Hematopoietic multipotent progenitor cell treated with erythropoietin and hydrocortisone succinate and interleukin-3 and kit ligand, for 4 days (in vitro differentiated cells): ENCODE measurements around the gene TYROBP.
"Not testable (repeated sequence)": the region's sequence is repeated elsewhere in the genome, so short reads cannot be mapped to it uniquely, and the experiment has no call there.

Source experiments
- DNase-seq: peaks from one replicate; pipeline ENCODE4 v3.0.0-alpha.2; 2015

TYROBP gene

DNA sequence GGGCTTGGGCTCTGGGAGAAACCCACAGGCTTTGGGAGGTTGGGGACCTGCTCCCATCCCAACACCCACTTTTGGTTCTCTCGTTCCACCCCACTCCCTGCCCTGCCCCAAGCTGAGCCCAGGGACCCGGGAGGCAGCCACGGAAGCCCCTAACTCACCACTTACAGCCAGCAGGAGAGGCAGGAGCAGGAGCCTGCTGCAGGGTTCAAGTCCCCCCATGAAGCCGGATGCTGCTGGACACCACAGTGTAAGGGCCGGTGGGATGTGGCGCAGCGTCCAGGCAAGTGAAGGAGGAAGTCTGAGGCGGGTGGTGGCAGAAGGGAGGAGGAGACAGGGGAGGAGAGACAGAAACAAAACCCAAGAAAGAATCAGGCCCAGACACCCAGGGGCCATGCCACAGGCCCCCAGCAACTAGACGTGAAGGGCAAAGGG, at the start of gene TYROBP:
TYROBP (minus strand) TSS at position 286 of the 432 bp plus-strand sequence; CDS start at position 219, 67 bp downstream.
- DNase-seq: peak; percentile 63

DNA sequence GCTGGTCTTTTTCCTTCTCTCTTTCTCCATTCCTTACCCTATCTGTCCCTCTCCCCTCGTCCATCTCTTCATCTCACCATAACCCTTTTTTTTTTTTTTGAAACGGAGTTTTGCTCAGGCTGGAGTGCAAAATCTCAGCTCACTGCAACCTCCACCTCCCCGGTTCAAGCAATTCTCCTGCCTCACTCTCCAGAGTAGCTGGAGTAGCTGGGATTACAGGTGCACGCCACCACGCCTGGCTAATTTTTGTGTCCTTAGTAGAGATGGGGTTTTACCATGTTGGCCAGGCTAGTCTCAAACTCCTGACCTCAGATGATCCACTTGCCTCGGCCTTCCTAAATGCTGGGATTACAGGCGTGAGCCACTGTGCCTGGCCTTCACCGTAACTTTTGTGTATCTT, 49.3 kb upstream of the TYROBP start:
- DNase-seq: not testable (repeated sequence)

DNA sequence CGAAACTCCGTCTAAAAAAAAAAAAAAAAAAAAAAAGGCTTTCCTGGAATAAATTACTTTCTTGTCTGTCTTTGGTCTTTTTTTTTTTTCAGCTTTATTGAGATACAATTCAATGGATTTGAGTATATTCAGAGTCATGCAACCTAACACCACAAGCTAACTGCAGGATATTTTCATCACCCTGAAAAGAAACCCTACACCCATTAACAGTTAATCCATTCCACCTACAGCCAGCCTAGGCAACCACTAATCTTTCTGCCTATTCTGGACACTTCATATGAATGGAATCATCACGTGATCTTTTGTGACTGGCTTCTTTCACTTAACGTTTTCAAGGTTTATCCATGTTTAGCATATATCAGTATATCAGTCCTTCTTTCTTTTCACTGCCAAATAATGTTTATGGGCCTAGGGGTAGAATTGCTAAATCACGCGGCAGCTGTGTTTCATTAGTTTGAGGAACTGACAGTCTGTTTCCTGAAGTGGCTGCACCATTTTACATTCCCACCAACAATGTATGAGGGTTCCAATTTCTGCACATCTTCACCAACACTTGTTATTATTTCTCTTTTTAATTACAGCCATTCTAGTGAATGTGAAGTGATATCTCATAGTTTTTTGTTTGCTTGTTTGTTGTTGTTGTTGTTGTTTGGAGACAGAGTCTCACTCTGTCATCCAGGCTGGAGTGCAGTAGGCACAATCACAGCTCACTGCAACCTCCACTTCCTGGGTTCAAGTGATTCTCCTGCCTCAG, 48.0 kb upstream of the TYROBP start:
- DNase-seq: no peak

DNA sequence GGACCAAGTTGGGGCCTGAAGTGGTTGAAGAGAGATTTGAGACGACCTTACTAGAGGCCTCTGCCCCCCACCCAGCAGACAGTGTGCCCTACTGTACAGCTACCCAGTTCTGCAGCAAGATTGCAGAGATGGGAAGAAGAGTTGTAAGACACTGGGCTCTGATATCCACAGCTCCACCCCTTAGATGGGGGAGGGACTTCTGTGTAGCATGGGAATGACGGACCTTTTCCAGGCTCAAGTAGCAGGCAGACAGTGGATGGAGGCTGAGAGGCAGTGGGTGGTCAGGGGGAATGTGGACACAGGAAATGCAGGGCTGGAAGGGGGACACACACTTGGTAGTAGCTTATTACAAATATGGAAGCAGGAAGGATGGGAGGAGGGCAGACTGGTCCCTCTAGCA, 41.0 kb upstream of the TYROBP start:
- no peak for DNase-seq

DNA sequence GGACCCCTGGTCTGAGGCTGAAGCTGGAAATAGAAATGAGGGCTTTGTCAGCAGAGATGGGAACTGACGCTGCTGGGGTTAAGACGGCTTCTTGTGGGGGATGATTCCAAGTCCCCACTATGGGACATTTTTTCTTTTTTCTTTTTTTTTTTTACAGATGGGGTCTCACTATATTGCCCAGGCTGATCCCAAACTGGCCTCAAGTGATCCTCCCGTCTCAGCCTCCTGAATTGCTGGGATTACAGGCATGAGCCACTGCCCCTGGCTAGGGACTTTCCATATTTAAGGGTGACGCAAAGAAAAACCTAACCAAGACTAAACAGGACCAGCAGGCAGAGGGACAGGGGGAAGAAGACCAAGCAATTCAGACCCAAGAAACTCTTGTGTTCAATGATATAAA, 38.1 kb upstream of the TYROBP start:
- no peak for DNase-seq

DNA sequence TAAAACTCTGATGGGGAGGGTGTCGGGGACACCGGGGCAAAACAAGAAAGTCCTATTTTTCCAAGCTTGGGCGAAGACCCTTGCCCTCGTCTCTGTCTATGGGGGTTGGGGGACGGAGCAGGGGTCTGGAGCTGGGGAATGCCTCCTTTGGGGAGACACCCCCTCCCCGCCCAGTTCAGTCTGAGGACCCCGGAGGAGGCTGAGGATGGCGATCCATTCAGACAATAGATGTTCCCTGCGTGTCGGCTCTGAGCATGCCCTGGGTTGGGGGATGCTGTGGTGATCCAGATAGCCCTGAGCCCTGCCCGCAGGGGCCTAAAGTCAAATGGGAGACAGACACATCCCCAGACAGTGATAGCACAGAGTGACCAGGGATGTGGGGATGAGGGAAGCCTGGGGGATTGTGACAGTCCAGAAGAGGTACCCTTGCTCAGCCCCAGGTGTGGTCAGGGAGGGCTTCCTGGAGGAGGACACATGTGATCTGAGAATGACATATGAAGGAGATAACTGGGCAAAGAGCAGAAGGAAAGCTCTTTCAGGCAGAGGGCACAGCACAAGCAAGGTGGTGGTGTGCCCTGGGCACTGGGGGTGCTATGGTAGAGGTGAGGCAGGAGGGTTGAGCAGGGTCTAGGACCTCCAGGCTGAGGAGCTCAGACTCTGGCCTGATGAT, 37.2 kb upstream of the TYROBP start:
- no peak for DNase-seq

DNA sequence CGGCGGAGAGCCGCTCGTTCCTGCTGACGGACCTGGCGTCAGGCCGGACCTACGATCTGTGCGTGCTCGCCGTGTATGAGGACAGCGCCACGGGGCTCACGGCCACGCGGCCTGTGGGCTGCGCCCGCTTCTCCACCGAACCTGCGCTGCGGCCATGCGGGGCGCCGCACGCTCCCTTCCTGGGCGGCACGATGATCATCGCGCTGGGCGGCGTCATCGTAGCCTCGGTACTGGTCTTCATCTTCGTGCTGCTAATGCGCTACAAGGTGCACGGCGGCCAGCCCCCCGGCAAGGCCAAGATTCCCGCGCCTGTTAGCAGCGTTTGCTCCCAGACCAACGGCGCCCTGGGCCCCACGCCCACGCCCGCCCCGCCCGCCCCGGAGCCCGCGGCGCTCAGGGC, 36.5 kb upstream of the TYROBP start:
- DNase-seq: no peak

DNA sequence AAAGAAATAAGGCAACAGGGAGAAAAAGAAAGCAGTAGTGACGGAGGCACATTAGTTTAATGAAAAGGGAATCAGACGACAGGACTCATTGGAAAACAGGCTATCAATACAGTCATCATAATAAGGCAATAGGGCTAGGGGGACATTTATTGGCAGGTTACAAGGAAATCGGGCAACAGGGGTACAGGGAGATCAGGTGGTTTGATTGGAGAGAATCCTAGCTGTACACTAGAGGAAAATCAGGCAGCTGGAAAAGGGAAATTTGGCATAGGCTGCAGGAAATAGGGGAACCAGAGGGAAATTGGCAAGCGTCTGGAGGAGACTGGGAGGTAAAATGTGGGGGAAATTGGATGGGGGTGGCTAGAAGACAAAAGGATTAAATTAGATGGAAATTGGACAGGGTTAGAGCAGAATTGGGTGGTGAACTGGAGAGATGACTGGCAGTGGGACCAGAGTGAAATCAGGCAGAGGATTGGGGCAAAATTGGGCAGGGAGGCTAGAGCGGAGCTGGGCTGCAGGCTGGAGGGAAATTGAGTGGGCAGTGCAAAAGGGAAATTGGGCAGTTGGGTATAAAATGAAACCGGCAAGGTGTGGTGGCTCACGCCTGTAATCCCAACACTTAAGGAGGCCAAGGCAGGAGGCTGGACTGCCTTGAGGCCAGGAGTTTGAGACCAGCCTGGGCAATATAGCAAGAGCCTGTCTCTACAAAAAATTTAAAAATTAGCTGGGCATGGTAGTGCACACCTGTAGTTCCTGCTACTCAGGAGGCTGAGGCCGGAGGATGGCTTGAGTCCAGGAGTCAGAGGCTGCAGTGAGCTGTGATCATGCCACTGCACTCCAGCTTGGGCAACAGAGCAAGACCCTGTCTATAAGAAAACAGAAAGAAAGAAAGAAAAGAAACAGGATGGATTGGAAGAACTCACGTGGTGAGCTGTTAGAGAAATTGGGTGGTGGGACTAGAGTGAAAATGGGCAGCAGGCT, 35.5 kb upstream of the TYROBP start:
- DNase-seq: no peak

DNA sequence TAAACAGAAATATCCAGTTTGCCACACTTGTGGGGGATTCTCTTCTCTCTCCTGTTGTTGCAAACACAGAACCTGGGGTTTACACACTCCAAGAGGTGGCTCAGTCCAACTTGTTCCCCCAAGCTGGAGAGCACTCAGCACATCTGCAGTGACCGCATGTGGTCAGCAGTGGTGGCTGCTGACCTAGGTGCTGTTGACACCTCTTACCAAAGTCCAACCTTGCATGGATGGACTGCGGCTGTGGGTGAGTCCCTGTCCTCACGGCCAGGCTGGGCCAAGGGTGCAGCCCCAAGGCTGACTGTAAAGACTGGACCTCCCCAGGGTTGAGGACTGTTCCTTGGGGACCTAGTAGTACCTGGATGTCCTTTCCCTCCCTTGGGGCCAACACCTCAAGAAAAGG, 34.1 kb upstream of the TYROBP start:
- no peak for DNase-seq

DNA sequence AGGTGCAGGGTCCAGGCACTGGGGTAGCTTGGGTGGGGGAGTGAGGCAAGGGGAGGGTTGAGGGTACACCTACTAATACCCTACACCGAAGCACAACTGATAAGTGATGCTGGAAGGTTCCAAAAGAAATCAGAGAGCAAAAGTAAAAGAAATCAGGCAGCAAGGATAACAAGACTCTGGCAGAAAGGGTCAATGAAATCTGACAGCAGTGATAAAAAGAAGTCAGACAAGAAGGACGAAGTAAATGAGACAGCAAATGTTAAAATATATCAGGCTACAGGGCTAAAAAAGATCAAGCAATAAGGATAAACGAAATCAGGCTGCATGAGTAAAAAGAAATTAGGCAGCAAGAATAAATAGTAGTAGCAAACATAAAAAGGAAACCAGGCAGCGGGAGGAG, 32.7 kb upstream of the TYROBP start:
- no peak for DNase-seq

DNA sequence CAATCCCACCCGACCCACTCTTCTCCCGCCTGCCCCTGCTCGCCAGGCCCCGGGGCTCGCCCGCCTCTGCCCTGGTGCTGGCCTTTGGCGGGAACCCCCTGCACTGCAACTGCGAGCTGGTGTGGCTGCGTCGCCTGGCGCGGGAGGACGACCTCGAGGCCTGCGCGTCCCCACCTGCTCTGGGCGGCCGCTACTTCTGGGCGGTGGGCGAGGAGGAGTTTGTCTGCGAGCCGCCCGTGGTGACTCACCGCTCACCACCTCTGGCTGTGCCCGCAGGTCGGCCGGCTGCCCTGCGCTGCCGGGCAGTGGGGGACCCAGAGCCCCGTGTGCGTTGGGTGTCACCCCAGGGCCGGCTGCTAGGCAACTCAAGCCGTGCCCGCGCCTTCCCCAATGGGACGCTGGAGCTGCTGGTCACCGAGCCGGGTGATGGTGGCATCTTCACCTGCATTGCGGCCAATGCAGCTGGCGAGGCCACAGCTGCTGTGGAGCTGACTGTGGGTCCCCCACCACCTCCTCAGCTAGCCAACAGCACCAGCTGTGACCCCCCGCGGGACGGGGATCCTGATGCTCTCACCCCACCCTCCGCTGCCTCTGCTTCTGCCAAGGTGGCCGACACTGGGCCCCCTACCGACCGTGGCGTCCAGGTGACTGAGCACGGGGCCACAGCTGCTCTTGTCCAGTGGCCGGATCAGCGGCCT, 32.1 kb upstream of the TYROBP start:
- DNase-seq: no peak

DNA sequence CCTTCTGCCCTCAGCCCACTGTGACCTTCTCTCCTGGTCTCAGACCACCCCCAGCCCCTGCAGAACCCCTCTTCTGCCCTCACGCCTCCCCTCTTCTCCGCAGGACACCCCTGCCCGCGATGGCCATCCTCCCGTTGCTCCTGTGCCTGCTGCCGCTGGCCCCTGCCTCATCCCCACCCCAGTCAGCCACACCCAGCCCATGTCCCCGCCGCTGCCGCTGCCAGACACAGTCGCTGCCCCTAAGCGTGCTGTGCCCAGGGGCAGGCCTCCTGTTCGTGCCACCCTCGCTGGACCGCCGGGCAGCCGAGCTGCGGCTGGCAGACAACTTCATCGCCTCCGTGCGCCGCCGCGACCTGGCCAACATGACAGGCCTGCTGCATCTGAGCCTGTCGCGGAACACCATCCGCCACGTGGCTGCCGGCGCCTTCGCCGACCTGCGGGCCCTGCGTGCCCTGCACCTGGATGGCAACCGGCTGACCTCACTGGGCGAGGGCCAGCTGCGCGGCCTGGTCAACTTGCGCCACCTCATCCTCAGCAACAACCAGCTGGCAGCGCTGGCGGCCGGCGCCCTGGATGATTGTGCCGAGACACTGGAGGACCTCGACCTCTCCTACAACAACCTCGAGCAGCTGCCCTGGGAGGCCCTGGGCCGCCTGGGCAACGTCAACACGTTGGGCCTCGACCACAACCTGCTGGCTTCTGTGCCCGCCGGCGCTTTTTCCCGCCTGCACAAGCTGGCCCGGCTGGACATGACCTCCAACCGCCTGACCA, 31.4 kb upstream of the TYROBP start:
- no peak for DNase-seq

DNA sequence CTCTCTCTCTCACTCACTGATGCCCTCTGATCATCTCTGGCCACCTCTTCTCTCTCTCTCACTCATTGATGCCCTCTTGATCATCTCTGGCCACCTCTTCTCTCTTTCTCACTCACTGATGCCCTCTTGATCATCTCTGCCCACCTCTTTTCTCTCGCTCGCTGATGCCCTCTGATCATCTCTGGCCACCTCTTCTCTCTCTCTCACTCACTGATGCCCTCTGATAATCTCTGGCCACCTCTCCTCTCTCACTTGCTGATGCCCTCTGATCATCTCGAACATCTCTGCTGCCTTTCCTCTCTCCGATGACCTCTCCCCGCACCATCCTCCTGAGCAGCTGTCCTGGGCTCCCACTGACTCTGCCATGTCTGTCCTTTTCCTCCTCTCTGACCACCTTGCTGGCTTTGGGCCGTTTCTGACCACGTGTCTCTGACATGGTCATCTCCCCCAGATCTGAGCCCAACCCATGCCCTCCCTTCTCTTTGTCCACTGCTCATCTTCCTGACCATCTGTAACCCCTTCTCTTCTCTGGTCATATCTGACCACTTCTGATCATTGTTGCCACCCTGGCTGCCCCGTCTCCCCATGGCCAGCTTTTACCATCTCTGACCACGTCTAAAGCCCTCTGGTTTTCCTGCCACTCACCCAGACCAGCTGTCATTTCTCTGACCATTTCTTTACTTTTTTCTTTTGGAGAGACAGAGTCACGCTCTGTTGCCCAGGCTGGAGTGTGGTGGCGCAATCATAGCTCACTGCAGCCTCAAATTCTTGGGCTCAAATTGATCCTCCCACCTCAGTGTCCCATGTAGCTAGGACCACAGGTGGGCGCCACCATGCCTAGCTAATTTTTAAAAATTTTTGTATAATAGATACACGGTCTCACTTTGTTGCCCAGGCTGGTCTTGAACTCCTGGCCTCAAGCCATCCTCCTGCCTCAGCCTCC, 30.5 kb upstream of the TYROBP start:
- no peak for DNase-seq

DNA sequence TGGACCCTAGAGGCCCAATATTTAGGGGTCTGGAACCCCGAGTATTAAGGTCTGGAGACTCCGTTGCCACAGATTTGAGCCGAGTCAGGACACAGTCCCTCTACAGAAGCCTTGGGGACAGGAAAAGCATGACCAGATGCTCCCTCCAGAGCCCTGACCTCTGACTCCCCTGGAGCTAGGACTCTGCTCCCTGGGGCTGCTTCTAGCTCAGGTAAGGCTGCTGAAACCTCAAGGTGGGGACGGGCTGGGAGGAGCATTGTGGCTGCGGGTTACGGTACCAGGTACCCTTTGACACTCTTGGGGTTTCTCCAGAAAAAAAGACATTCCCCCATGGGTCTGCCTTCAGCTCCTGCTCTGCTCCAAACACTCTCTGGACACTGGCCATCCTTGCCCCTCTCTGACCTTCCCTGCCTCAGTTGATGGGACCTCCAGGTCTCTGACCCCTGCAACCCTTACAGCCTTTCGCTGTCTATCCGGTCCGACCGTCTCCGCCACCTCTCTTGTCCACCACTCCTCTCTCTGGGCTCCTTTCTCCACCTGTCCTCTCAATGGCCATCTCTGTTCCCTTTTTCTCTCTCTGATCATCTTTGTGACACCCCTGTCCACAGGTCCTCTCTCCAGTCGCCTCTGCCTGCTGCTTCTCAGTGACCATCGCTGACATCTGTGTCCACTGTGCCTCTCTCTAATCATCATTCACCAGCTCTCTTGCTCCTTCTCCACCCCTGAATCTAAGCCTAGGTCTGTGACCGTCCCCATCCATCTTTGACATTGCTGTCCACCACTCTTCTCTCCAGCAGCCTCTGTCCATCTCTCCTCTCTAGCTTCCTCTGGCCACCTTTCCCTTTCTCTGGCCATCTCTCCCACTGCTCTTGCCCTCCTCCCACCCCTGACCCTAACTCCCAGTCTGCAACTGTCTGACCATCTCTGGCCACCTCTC, 29.5 kb upstream of the TYROBP start:
- no peak for DNase-seq

DNA sequence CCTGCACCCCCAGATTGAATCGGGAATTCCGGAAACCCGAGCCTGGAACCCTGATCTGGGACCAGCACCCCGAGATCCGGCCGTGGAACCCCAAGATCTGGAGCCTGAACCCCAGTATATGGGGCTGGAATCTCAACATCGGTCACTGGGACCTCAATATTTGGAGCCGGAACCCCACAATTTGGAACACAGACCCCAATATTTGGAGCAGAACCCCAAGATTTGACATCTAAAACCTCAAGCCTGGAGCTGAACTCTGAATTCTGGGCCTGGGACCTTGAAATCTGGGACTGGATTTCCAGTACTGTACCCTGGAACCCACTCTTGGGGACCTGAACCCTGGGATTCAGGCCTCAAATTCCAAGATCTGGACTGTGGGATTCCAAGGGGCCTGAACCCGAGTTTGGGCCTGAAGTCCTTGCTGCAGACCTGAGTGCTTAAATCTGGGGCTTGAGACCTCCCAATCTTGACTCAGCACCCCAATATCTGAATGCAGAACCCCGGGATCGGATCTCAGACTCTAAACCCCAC, 28.7 kb upstream of the TYROBP start:
- no peak for DNase-seq

DNA sequence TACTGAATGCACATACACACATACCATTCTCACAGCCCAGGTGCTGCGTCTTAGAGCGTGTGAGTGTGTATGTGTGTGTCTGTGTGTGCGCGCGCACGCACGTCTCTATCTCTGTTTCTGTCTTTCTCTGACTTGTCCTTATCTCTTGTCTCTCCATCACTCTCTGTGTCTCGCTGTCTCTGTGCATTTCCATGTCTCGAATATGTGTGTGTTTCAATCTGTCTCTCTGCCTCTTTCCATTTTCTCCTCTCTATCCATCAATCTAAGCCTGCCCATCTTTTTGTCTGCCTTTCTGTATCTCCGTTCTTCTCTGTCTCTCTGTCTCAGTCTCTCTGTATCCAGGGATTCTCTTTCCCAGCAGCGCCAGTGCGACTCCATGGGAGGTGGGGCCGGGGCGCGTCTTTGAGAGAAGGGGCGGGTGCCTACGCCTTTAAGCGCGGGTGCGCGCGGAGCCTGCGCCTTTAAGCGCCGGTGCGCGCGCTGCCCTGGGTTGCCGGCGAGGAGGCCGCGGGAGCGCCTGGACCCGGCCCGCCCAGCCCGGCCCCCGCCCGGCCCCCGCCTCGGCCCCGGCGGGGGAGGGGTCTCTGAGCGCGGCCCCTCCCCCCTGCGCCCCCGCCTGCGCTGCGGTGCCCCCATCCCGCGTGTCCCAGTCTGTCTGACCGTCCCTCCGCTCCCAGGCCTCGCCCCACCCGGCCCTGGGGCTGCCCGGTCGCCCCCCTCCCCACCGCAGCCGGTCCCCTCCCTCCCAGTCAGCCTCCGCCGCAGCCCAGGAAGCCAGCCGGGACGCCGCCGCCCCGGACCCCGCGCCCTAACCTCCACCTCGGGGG, 28.0 kb upstream of the TYROBP start, which contains the start of gene LRFN3:
LRFN3 (plus strand) TSS at position 464 of the 827 bp plus-strand sequence. CDS start 3,052 bp downstream, outside the sequence.
- DNase-seq: peak; percentile 57

DNA sequence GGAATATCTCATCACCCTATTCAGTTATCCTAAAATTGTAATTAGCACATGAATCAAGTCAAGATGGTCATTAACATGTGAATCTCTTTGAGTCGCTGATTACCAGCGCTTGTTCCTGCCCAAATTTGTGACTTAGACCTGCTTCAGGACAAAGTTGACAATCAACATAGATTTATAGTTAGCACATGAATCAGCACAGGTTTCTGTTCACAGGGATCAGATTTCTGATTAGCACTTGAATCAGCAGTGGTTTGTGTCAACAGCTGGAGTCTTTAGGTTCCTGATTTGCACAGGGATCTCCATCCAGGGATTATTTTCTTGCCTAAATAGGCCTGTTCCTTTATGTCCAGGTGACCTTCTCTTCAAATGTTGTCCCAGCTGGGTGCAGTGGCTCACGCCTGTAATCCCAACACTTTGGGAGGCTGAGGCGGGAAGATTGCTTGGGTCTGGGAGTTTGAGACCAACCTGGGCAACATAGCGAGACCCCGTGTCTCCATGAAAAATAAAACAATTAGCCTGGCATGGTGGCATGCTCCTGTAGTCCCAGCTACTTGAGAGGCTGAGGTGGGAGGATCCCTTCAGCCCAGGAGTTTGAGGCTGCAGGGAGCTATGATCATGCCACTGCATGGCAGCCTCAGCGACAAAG, 24.3 kb upstream of the TYROBP start:
- DNase-seq: no peak

DNA sequence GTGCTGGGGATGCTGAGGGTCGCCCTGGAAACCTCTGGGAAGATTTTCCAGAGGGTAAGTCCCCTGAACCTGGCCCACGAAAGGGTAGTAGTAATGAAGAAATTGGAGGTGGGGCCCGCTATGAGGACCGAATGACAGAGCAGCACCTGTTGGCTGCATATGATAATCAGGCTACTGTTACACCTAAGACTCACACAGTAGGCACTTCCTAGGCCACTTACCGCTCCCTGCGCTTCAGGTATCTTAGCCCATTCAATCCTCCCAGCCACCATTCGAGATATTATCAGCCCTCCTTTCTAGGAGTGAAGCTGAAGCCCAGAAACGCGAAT, 23.7 kb upstream of the TYROBP start:
- no peak for DNase-seq
